Activated B cell treated with CpG ODN at 0.5 μM for 24 hours (primary cell): Measurements from ENCODE around the gene CENPP. TPM values are rescaled to one million over a fixed set of nuclear protein-coding genes. Genes with fewer than 3 reads are reported as not detected.

Source experiments
- ATAC-seq: fragments of 200-7000 bp; cut with Tn5 transposase; one replicate; pipeline ENCODE4 v1.10.0; 2021; ENCODE audit warnings: low read depth, mild to moderate bottlenecking, moderate library complexity
- CTCF ChIA-PET: fragments of 350-600 bp; sonication (Branson Sonifier 250); formaldehyde crosslinking; loops from one replicate; lab custom pipeline; 2021; ENCODE audit warnings: antibody characterized with exemption; lab: Charles Lee
- POLR2A ChIA-PET: fragments of 350-600 bp; sonication (Branson Sonifier 250); formaldehyde crosslinking; loops from one replicate; lab custom pipeline; 2021; ENCODE audit warnings: antibody characterized with exemption; lab: Charles Lee
- DNase-seq: peaks from one replicate; pipeline ENCODE4 v3.0.0; 2022
- H3K27ac Mint-ChIP-seq: one replicate; pipeline ENCODE4 v1.8.0; 2020; ENCODE audit warnings: mixed read lengths
- H3K27me3 Mint-ChIP-seq: one replicate; pipeline ENCODE4 v1.8.0; 2021; ENCODE audit warnings: mixed read lengths
- H3K36me3 Mint-ChIP-seq: one replicate; pipeline ENCODE4 v1.8.0; 2021; ENCODE audit warnings: low read depth, mixed read lengths
- H3K4me1 Mint-ChIP-seq: one replicate; pipeline ENCODE4 v1.8.0; 2021; ENCODE audit warnings: mixed read lengths
- H3K4me3 Mint-ChIP-seq: one replicate; pipeline ENCODE4 v1.8.0; 2020; ENCODE audit warnings: mild to moderate bottlenecking, mixed read lengths
- H3K9me3 Mint-ChIP-seq: one replicate; pipeline ENCODE4 v1.8.0; 2020; ENCODE audit warnings: mixed read lengths
- intact Hi-C: fragments of 100-400 bp; cut with micrococcal nuclease; formaldehyde crosslinking; loops from one replicate; pipeline ENCODE4 v1.15.1; 2024
- total RNA-seq: library from RNA; stranded (reverse); gene quantifications from 2 replicates; pipeline ENCODE4 v1.2.3, GENCODE V29; 2022
- TF ChIP-seq, protein P1 (sequence below): fragments of 200-600 bp; IDR thresholded peaks from one replicate; pipeline ENCODE4 v1.8.0; 2022; ENCODE audit warnings: antibody characterized with exemption, mild to moderate bottlenecking

CENPP gene
- total RNA-seq, 1 donor from 2014 or later = 5.7 TPM

DNA sequence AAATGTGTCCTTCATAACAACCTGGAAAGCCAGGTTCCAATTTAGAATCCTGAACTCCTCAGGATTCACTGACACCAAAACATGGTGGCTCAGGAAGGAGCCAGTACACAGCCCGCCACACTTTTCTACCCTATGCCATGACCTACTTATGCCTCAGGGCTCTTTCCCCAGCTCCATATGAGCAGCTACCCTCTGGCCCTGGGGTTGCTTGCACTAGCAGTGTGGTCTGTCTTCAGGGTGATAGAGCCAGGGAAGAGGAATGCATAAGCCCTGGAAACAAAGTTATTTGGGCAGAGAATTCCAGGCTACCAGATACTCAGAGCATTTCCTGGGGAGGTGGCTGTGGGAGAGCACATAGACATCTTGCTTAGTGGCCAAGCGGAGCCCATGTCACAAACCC is 225.0 kb downstream of the CENPP start:
- H3K27ac Mint-ChIP-seq = no peak overlapping the region

DNA sequence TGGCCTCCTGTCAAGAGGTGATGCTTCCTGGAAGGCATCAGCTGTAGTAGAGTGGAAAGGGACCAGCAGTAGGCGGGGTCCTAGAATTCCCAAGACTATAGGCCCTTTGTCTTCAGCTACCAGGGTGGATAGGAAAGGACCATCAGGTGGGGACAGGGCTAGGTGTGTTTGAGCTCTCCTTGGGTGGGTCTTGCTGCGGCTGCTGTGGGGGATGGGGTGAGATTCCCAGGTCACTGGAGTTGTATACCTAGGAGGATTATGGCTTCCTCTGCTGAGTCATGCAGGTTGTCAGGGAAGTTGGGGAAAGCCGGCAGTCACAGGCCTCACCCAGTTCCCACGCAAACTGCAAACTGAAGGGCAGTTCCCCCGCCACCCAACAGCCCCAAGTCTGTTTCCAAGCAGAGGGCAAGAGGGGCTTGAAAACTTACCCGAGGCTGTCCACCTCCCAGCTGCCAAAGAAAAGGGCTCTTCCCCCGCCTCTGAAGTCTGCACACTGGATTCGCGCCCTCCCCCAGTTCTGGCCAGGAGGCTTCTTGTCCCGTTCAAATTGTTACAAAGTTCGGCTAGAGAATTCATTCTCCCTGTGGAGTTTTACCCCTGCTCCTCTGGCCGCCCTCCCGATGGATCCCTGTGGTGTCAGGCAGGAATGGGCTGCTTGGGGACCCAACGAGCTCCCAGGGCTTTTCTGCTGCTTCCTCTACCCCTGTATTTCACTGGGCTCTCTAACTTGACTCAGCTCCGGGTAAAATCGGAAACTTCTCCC is 233.0 kb downstream of the CENPP start:
- DNase-seq (no peak), ATAC-seq (no peak)
- TF ChIP-seq, protein P1, sequence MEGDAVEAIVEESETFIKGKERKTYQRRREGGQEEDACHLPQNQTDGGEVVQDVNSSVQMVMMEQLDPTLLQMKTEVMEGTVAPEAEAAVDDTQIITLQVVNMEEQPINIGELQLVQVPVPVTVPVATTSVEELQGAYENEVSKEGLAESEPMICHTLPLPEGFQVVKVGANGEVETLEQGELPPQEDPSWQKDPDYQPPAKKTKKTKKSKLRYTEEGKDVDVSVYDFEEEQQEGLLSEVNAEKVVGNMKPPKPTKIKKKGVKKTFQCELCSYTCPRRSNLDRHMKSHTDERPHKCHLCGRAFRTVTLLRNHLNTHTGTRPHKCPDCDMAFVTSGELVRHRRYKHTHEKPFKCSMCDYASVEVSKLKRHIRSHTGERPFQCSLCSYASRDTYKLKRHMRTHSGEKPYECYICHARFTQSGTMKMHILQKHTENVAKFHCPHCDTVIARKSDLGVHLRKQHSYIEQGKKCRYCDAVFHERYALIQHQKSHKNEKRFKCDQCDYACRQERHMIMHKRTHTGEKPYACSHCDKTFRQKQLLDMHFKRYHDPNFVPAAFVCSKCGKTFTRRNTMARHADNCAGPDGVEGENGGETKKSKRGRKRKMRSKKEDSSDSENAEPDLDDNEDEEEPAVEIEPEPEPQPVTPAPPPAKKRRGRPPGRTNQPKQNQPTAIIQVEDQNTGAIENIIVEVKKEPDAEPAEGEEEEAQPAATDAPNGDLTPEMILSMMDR = no peak
- Mint-ChIP-seq H3K27me3 (no peaks in the 10 kb centered on the region), H3K36me3 (no peaks in the 10 kb centered on the region), H3K4me1 (no peaks in the 10 kb centered on the region), H3K9me3 (no peaks in the 10 kb centered on the region), H3K4me3 (no peak overlapping the region), H3K27ac (no peak overlapping the region)
- intact Hi-C loops = no loop called here
- CTCF ChIA-PET = no interaction called here
- POLR2A ChIA-PET = no interaction called here

More for the DNA sequence above, 225.0 kb downstream of the CENPP start:
- ATAC-seq = no peak
- TF ChIP-seq, protein P1 = no peak
- Mint-ChIP-seq H3K36me3 (peaks cover 3% of the 10 kb centered on the region), H3K4me3 (no peak overlapping the region), H3K9me3 (no peaks in the 10 kb centered on the region), H3K4me1 (no peaks in the 10 kb centered on the region), H3K27me3 (no peaks in the 10 kb centered on the region)
- no peak for DNase-seq
- ChIA-PET POLR2A (no interaction called here), CTCF (no interaction called here)
- intact Hi-C loops = no loop called here

DNA sequence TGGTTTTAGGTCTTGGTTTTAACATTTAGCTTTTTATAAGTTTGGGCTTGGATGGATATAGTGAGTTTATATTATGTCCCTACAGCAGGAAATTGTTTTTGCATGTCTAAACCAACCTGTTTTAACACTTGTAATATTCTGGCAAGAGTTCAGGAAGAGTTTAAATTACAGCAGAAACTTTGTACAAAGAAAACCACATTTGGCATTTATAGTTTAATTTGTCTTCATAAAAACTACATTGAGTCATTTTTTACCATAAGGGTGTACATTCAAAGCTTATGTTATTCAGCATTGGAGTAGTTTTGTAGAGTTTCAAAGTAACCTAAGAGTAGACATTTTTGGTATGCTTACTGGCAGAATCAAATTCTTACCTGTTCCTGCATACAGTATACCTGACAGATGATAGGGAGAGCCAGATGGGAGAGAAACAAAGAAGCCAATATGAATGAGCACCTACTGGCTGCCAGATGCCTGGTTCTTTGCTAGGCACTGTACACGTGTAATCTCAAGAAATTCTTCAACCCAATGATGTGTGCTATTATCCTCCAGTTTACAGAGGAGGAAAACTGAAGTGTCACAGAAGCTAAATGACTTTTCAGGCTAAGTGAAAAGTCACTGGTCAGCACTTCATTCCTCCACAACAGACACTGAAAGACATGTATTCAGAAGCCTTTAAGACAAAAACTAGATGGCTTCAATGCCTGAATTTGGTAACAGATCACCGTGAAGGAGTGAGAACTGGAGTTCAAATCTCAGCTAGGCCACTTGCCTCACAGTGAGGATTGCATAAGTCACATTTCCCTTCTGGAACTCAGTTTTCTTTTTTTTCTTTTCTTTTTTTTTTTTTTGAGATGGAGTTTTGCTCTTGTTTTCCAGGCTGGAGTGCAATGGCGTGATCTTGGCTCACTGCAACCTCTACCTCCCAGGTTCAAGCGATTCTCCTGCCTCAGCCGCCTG is 235.9 kb downstream of the CENPP start:
- TF ChIP-seq, protein P1 = no peak
- no peaks in the 10 kb centered on the region for H3K27me3 Mint-ChIP-seq
- no peak overlapping the region for H3K27ac Mint-ChIP-seq
- ATAC-seq (no peak), DNase-seq (no peak)
- H3K9me3 Mint-ChIP-seq = peaks cover 5% of the 10 kb centered on the region
- H3K36me3 Mint-ChIP-seq = peaks cover 2% of the 10 kb centered on the region
- ChIA-PET CTCF (no interaction called here), POLR2A (no interaction called here)
- intact Hi-C loops = no loop called here
- H3K4me1 Mint-ChIP-seq = no peaks in the 10 kb centered on the region
- H3K4me3 Mint-ChIP-seq = no peak overlapping the region

DNA sequence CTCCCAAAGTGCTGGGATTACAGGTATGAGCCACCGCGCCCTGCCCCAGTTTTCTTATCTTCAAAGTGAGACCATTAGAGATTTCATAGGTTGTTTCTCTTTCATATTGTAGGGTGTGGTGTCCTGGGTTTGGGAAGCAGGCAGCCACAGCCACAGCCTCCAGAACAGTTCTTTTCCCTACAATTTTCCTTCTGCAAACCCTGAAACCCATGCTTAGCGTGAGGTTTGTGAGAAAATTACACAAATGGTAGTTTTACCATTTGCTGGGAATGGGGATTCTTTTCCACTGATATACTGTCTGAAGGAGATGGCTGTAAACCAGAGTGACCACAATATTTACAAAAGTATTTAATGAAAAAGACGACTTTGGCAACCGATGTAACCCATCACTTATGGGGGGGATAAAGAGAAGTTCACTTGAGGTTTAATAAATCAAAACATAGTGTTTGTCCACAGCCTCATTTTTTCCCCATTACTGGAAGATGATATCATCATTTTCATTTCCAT is 236.8 kb downstream of the CENPP start:
- no peak for ATAC-seq
- intact Hi-C loops = no loop called here
- Mint-ChIP-seq H3K36me3 (peaks cover 2% of the 10 kb centered on the region), H3K4me1 (no peaks in the 10 kb centered on the region), H3K4me3 (no peak overlapping the region), H3K27ac (no peak overlapping the region), H3K9me3 (peaks cover 8% of the 10 kb centered on the region), H3K27me3 (no peaks in the 10 kb centered on the region)
- CTCF ChIA-PET = no interaction called here
- TF ChIP-seq, protein P1 = no peak
- POLR2A ChIA-PET = no interaction called here
- DNase-seq = no peak
